KOPT-K1 (cell line): ENCODE measurements around the gene CHRNA9.
A peak's percentile ranks its signal among the peaks of the same experiment; 100 is the strongest.

Experiments used
- H3K27ac ChIP-seq: fragments of 200-600 bp; sonication (generic); 2 replicates; pipeline ENCODE4 v1.5.1; 2016; ENCODE audit warnings: antibody characterized with exemption, mild to moderate bottlenecking, low read depth, low read length; ENCODE audit not compliant: poor library complexity, severe bottlenecking
- H3K36me3 ChIP-seq: fragments of 200-600 bp; sonication (generic); 2 replicates; pipeline ENCODE4 v1.5.1; 2017; ENCODE audit warnings: antibody characterized with exemption, mild to moderate bottlenecking, low read length, moderate library complexity; ENCODE audit not compliant: insufficient read depth
- H3K9me3 ChIP-seq: fragments of 200-600 bp; sonication (generic); 2 replicates; pipeline ENCODE4 v1.5.1; 2017; ENCODE audit warnings: antibody characterized with exemption, low read length, mild to moderate bottlenecking; ENCODE audit not compliant: insufficient read depth, poor library complexity, severe bottlenecking

Gene CHRNA9

DNA sequence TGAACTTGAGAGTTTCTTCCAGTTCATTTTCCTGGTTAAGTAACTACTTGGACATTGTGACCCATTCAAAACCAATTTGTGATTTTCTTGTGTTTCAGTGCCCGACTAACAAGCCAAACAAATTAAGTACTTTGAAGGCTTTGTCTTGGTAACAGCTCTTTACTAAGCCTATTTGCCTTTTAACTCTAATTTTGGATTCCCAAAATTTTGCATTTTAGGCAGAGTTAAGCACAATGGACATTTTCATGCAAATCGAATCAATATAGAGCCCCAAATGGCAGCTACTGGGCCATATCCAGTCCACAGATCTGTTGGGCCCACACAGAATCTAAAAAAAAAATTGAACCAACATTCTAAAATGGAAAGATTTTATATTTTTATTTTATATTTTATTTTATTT, 31.4 kb upstream of the CHRNA9 start:
- peaks cover 4% of the 10 kb centered on the region for H3K9me3 ChIP-seq
- H3K27ac ChIP-seq: peak overlapping the region; percentile 95
- H3K36me3 ChIP-seq: no peaks in the 10 kb centered on the region

DNA sequence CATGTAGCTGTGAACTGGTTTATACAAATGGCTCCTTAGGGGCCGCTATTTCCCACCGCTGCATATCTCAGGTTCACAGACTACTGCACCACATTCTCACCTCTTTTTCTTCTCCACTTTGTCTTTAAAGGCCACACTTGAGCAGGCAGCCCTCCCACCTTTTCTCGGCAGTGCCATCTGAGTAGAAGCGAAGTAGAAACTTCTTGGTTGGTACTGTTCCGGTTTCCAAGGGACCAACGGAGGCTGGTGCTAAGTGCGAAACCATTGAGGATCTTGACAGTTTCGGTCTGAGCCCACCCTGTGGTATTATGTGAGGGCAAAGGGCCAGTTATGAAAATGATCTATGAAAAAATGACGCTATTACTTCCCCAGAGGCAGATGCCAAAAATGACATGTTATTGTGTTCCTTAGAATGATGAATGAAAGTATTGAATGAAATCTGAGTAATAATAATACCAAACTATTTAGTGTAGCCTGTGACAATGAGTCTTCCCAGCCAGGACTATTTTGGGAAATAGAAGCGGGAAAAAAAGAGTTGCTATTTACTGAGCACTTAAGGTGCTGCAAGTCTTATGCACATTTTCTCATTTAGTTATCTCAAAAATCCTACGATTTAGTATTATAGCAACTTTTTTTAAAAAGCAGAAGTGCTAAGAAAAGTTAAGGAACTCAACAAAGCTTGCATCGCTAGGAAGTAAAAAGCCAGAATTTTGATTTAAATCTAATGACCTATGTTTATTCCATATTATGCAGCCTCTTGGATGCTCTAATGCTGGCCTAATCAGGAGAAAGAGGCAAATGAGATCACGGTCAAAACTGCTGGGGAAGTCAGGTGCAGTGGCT, 29.6 kb upstream of the CHRNA9 start:
- Histone ChIP-seq H3K9me3 (peaks cover 4% of the 10 kb centered on the region), H3K27ac (peak overlapping the region; percentile 95), H3K36me3 (no peaks in the 10 kb centered on the region)

- no peaks in the 10 kb centered on the region for H3K36me3 ChIP-seq
- peak overlapping the region; percentile 95 for H3K27ac ChIP-seq
- peaks cover 4% of the 10 kb centered on the region for H3K9me3 ChIP-seq
Measured at GRCh38 chr4:40306226-40306625, 28.9 kb upstream of the CHRNA9 start.

- Histone ChIP-seq H3K36me3 (no peaks in the 10 kb centered on the region), H3K9me3 (peaks cover 4% of the 10 kb centered on the region), H3K27ac (peak overlapping the region; percentile 95)
Measured at GRCh38 chr4:40306976-40307375, 28.2 kb upstream of the CHRNA9 start.

DNA sequence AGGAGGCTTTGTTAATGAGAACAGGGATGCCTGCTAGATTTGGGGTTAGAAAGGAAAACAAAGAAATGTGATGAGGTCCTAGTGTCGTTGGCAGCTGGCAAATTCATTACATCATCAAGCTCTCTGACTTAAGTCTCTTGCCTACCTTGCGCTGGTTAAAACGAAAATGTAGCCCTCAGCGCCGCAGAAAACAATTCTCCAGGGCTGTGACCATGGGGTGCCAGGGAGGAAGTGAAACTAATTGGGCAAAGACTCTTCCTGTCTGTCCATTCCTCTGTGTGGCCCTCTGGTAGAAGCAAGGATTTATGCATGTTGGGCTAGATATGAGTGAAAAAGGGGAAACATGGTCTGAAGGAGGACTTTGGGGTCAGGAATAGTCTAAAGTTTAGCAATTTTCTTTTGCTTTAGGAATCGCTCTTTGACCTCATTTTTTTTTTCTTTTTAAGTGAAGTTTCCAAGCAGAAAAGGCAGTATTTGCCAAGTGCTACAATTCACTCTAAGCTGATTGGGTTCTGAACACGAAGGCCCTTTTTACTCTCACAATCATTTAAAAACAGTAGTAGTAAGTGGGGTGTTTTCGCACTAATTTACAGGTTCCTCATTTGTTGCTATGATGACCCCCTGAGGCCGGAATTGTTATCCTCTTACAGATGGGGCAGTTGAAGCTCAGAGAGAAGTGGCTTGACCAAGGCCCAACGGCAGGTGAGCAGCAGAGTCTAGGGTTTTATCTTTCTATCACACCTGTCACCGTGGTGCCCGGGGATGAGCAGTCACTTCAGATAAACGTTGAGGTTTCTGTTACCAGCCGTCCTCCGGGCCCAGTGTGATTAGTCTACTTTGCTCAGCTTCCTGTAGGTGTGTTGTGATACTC, 27.3 kb upstream of the CHRNA9 start:
- H3K9me3 ChIP-seq: peaks cover 4% of the 10 kb centered on the region
- H3K36me3 ChIP-seq: no peaks in the 10 kb centered on the region
- peak overlapping the region; percentile 95 for H3K27ac ChIP-seq

DNA sequence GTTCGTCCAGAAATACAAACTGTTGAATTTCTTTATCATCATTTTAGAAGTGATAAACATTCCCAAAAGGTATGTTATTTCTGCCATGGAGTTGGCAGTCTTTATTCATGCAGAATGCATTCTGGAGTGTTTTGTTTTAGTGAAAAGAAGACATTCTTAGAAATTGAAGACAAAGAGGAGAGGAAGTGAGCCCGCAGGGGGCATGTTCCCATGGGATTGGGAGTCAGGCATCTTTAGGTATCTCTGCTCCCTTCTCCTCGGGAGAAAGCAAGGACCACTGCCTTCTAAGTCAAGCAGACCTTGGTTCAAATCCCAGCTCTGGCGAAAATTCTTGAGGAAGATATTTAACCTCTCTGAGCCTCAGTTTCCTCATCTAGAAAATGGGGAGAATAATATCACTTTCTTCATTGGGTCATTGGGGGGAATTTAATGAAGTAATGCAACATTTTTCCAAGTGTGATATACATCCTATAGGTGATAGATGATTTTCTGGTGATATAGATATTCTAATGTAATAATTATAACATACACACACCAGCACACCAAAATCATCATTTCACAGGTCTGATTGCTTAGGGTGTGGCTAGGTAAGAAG, 26.5 kb upstream of the CHRNA9 start:
- Histone ChIP-seq H3K36me3 (no peaks in the 10 kb centered on the region), H3K27ac (peak overlapping the region; percentile 95), H3K9me3 (peaks cover 4% of the 10 kb centered on the region)

DNA sequence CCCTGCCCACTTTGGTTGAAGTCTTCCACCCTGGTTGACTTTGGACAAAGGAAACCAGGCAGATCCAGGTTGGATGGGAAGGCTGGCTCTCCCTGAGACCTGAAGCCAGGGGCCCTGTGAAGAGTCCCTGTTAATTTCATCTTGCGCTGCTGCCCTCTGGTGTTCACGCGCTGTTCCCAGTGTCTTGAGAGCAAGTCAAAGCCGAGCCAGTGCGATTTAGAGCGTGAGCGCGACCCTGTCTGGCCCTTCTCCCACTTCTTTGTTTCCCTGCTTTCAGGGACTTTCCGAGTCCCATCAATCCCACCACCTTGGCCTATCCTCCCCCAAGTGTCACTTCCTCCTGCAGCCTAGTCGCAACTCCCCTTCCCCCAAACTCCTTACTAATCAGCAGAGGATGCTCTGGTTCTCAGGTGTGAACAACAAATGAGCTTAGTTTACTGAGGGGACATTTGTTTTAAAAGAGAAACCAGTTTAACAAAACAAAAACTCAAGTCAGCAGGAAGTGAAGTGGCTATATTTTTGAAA, 25.8 kb upstream of the CHRNA9 start:
- Histone ChIP-seq H3K27ac (peak overlapping the region; percentile 95), H3K36me3 (no peaks in the 10 kb centered on the region), H3K9me3 (peaks cover 4% of the 10 kb centered on the region)

- Histone ChIP-seq H3K9me3 (no peaks in the 10 kb centered on the region), H3K27ac (peak overlapping the region; percentile 95), H3K36me3 (no peaks in the 10 kb centered on the region)
Measured at GRCh38 chr4:40310225-40310624, 24.9 kb upstream of the CHRNA9 start.

DNA sequence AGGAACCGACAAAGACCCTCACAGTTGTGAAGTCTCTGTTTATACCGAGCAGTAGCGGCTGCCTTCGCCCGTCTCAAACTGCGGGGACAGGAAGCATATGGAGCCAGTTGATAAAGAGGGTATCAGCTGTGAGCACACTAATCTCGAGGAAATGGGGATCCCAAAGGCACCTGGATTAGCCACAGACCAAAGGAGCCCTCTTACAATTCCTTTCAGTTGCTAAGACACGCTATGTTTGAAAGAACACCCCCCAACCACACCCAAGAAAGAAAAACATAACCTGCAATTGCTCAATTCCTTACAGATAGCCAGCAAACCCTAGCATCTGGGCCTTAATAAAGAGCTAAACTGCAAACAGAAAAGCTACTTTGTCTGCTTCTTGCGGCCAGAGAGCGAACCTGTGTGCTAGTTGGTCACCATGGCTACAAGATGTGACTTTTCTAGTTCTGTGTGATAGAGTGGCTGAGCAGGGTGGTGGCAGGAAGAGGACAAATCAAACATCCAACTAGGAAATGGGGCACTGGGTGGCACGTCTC, 23.3 kb upstream of the CHRNA9 start:
- H3K9me3 ChIP-seq: no peaks in the 10 kb centered on the region
- no peaks in the 10 kb centered on the region for H3K36me3 ChIP-seq
- peak overlapping the region; percentile 95 for H3K27ac ChIP-seq

DNA sequence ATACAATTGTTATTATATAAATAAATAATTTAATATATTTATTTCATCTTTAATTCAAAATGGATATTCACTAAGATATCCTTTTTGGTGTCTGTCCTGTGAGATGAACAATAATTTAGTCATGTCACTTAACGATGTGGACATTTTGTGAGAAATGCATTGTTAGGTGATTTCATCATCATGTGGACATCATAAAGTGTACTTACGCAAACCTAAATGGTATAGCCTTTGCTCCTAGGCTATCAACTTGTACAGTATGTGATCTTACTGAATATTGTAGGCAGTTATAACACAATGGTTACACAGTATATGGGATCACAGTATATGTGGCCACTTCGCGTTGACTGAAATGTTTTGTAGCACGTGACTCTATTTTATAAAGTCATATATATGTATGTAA, 20.2 kb upstream of the CHRNA9 start:
- Histone ChIP-seq H3K36me3 (no peaks in the 10 kb centered on the region), H3K27ac (peak overlapping the region; percentile 95), H3K9me3 (no peaks in the 10 kb centered on the region)

DNA sequence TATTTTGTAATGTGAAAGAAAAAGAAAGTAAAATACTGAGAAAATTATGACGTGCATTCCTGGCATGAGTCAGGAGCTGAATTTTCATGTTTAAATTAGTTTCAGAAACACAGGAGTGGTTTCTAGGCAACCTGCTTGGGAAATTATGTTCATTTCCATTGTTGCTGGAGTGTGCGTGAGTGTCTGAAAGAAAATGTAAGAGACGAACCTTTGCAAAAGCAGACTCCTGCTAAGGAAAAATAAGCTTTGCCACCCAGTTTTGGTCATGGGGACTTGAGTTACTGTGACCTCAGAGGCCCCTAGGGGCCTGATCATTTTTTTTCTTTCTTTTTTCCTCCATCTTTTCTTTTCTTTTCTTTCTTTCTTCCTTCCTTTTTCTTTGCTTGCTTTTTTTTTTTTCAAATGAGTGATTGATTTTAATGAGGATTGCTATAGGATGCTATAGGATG, 18.8 kb upstream of the CHRNA9 start:
- Histone ChIP-seq H3K27ac (peak overlapping the region; percentile 95), H3K9me3 (no peaks in the 10 kb centered on the region), H3K36me3 (no peaks in the 10 kb centered on the region)

GRCh38 chr4:40316782-40317635, 18.1 kb upstream of the CHRNA9 start:
- no peaks in the 10 kb centered on the region for H3K9me3 ChIP-seq
- H3K36me3 ChIP-seq: no peaks in the 10 kb centered on the region
- peak overlapping the region; percentile 95 for H3K27ac ChIP-seq

GRCh38 chr4:40317916-40318658, 17.0 kb upstream of the CHRNA9 start:
- Histone ChIP-seq H3K9me3 (no peaks in the 10 kb centered on the region), H3K27ac (peak overlapping the region; percentile 95), H3K36me3 (no peaks in the 10 kb centered on the region)
